MM.1S (cell line): ENCODE data around the gene PSMA7.

Experiments
- DNase-seq: peaks from one replicate; pipeline ENCODE4 v3.0.0-alpha.2; 2015
- H2AFZ ChIP-seq: fragments of 300-600 bp; sonication (generic); 2 replicates; pipeline ENCODE4 v1.6.0; 2016; ENCODE audit warnings: antibody characterized with exemption, low read length
- H3F3A ChIP-seq: fragments of 300-600 bp; sonication (generic); 2 replicates; pipeline ENCODE4 v1.6.1; 2016; ENCODE audit warnings: mild to moderate bottlenecking, antibody characterized with exemption, low read length, moderate library complexity, mixed read lengths; ENCODE audit not compliant: insufficient read depth
- H3K27ac ChIP-seq: fragments of 300-600 bp; sonication (generic); 2 replicates; pipeline ENCODE4 v1.5.1; 2016; ENCODE audit warnings: mild to moderate bottlenecking, low read length
- H3K27me3 ChIP-seq: fragments of 300-600 bp; sonication (generic); replicated peaks from 2 replicates; pipeline ENCODE4 v1.6.0; 2016; ENCODE audit warnings: low read length; ENCODE audit not compliant: insufficient read depth
- H3K36me3 ChIP-seq: fragments of 300-600 bp; sonication (generic); replicated peaks from 2 replicates; pipeline ENCODE4 v1.6.1; 2016; ENCODE audit warnings: mild to moderate bottlenecking, low read length, mixed read lengths; ENCODE audit not compliant: insufficient read depth
- H3K4me1 ChIP-seq: fragments of 300-600 bp; sonication (generic); 2 replicates; pipeline ENCODE4 v1.6.1; 2016; ENCODE audit warnings: low read length, mixed read lengths
- H3K4me2 ChIP-seq: fragments of 300-600 bp; sonication (generic); 2 replicates; pipeline ENCODE4 v1.6.0; 2016; ENCODE audit warnings: low read depth, low read length
- H3K4me3 ChIP-seq: fragments of 300-600 bp; sonication (generic); 2 replicates; pipeline ENCODE4 v1.5.1; 2016; ENCODE audit warnings: low read length, mixed read lengths
- H3K79me2 ChIP-seq: fragments of 300-600 bp; sonication (generic); 2 replicates; pipeline ENCODE4 v1.6.1; 2016; ENCODE audit warnings: mixed run types, low read length, mixed read lengths
- H3K9ac ChIP-seq: fragments of 300-600 bp; sonication (generic); 2 replicates; pipeline ENCODE4 v1.6.1; 2016; ENCODE audit warnings: low read length, mixed read lengths
- H3K9me2 ChIP-seq: fragments of 300-600 bp; sonication (generic); replicated peaks from 2 replicates; pipeline ENCODE4 v1.6.1; 2016; ENCODE audit warnings: mild to moderate bottlenecking, low read length, mixed read lengths; ENCODE audit not compliant: insufficient read depth
- H3K9me3 ChIP-seq: fragments of 300-600 bp; sonication (generic); replicated peaks from 2 replicates; pipeline ENCODE4 v1.6.1; 2016; ENCODE audit warnings: mild to moderate bottlenecking, low read length, mixed read lengths; ENCODE audit not compliant: insufficient read depth
- H4K20me1 ChIP-seq: fragments of 300-600 bp; sonication (generic); 2 replicates; pipeline ENCODE4 v1.6.1; 2016; ENCODE audit warnings: mild to moderate bottlenecking, low read length, moderate library complexity, mixed read lengths; ENCODE audit not compliant: insufficient read depth
- CTCF ChIP-seq: fragments of 300-600 bp; sonication (generic); IDR thresholded peaks from 2 replicates; pipeline ENCODE4 v1.5.1; 2016; ENCODE audit warnings: antibody characterized with exemption, low read length, mixed read lengths
- EZH2 ChIP-seq: fragments of 300-600 bp; sonication (generic); optimal IDR thresholded peaks from 2 replicates; pipeline ENCODE3; 2017; ENCODE audit warnings: low read depth, mild to moderate bottlenecking, antibody characterized with exemption, low read length, mixed read lengths
- EZH2phosphoT487 ChIP-seq: fragments of 300-600 bp; sonication (generic); IDR thresholded peaks from 2 replicates; pipeline ENCODE4 v1.6.1; 2018; ENCODE audit warnings: antibody characterized with exemption, low read length

Gene PSMA7

GRCh38 chr20:62138912-62139311, 4.3 kb downstream of the PSMA7 start:
- TF ChIP-seq EZH2 (no peak), EZH2phosphoT487 (no peak), CTCF (no peak)
- Histone ChIP-seq H3K27ac (no peak overlapping the region), H3F3A (peaks cover 35% of the 10 kb centered on the region), H3K27me3 (no peaks in the 10 kb centered on the region), H3K9me3 (no peaks in the 10 kb centered on the region), H2AFZ (no peak overlapping the region), H3K36me3 (peaks cover 13% of the 10 kb centered on the region), H3K4me2 (no peak overlapping the region), H3K4me3 (no peak overlapping the region), H4K20me1 (peaks cover 28% of the 10 kb centered on the region), H3K79me2 (peaks cover 62% of the 10 kb centered on the region), H3K9me2 (no peaks in the 10 kb centered on the region), H3K4me1 (peaks cover 10% of the 10 kb centered on the region), H3K9ac (no peak overlapping the region)
- no peak for DNase-seq

GRCh38 chr20:62138204-62138543, 5.0 kb downstream of the PSMA7 start:
- TF ChIP-seq EZH2: no peak
- TF ChIP-seq CTCF: no peak
- TF ChIP-seq EZH2phosphoT487: no peak
- H3K79me2 ChIP-seq: peaks cover 62% of the 10 kb centered on the region
- peaks cover 13% of the 10 kb centered on the region for H3K36me3 ChIP-seq
- no peaks in the 10 kb centered on the region for H3K27me3 ChIP-seq
- H3K27ac ChIP-seq: no peak overlapping the region
- H3K9ac ChIP-seq: no peak overlapping the region
- DNase-seq: no peak
- H4K20me1 ChIP-seq: peaks cover 28% of the 10 kb centered on the region
- no peak overlapping the region for H3K4me3 ChIP-seq
- no peaks in the 10 kb centered on the region for H3K9me2 ChIP-seq
- H3K9me3 ChIP-seq: no peaks in the 10 kb centered on the region
- H3K4me1 ChIP-seq: peaks cover 10% of the 10 kb centered on the region
- H3K4me2 ChIP-seq: no peak overlapping the region
- peaks cover 39% of the 10 kb centered on the region for H3F3A ChIP-seq
- no peak overlapping the region for H2AFZ ChIP-seq

- Histone ChIP-seq H3K27me3 (no peaks in the 10 kb centered on the region), H3K4me3 (no peak overlapping the region), H3K9ac (no peak overlapping the region), H3K4me2 (no peak overlapping the region), H4K20me1 (peaks cover 28% of the 10 kb centered on the region), H3K27ac (no peak overlapping the region), H3K36me3 (peaks cover 13% of the 10 kb centered on the region), H2AFZ (no peak overlapping the region), H3K9me3 (no peaks in the 10 kb centered on the region), H3K4me1 (peaks cover 10% of the 10 kb centered on the region), H3F3A (peaks cover 39% of the 10 kb centered on the region), H3K79me2 (peaks cover 60% of the 10 kb centered on the region), H3K9me2 (no peaks in the 10 kb centered on the region)
- DNase-seq: no peak
- no peak for TF ChIP-seq CTCF
- no peak for TF ChIP-seq EZH2phosphoT487
- no peak for TF ChIP-seq EZH2
Observed at GRCh38 chr20:62137478-62138203, 5.6 kb downstream of the PSMA7 start.
